SK-N-MC (cell line): ENCODE data around the gene SECTM1.
"Not testable (repeated sequence)": the region's sequence is repeated elsewhere in the genome, so short reads cannot be mapped to it uniquely, and the experiment has no call there.

ENCODE experiments used
- DNase-seq: peaks from one replicate; pipeline ENCODE4 v3.0.0-alpha.2; 2011; ENCODE audit warnings: low read depth, low spot score
- H3K27ac ChIP-seq: fragments of 200-600 bp; sonication (generic); 2 replicates; pipeline ENCODE4 v1.5.1; 2016; ENCODE audit warnings: mixed run types
- H3K36me3 ChIP-seq: fragments of 200-600 bp; sonication (generic); 2 replicates; pipeline ENCODE4 v1.6.1; 2017; ENCODE audit warnings: antibody characterized with exemption, low read length, mixed read lengths; ENCODE audit not compliant: insufficient read depth
- H3K4me3 ChIP-seq: fragments of 200-600 bp; sonication (generic); 2 replicates; pipeline ENCODE4 v1.5.1; 2016
- H3K9ac ChIP-seq: fragments of 200-600 bp; sonication (generic); 2 replicates; pipeline ENCODE4 v1.8.0; 2017; ENCODE audit warnings: mixed run types, mixed read lengths; ENCODE audit not compliant: insufficient read length
- H3K9me3 ChIP-seq: fragments of 200-600 bp; sonication (generic); 2 replicates; pipeline ENCODE4 v1.6.1; 2017; ENCODE audit warnings: low read depth, mild to moderate bottlenecking, antibody characterized with exemption, low read length, moderate library complexity, mixed read lengths
- EZH2 ChIP-seq: fragments of 200-600 bp; sonication (generic); IDR thresholded peaks from one replicate; pipeline ENCODE4 v1.6.1; 2017; ENCODE audit warnings: antibody characterized with exemption
- FOXP2 ChIP-seq: optimal IDR thresholded peaks from 2 replicates; pipeline ENCODE3; 2011; ENCODE audit warnings: mild to moderate bottlenecking, moderate library complexity; ENCODE audit not compliant: insufficient read depth; ENCODE audit errors: extremely low read length, control extremely low read depth
- POLR2AphosphoS5 ChIP-seq: IDR thresholded peaks from 2 replicates; pipeline ENCODE4 v1.6.1; 2012; ENCODE audit warnings: mild to moderate bottlenecking, low read depth, low read length, borderline replicate concordance

SECTM1 gene

GRCh38 chr17:82370471-82371332 lies 37.1 kb upstream of the SECTM1 start:
- Histone ChIP-seq H3K27ac (no peak overlapping the region), H3K36me3 (no peaks in the 10 kb centered on the region), H3K9ac (no peak overlapping the region), H3K4me3 (no peak overlapping the region), H3K9me3 (no peaks in the 10 kb centered on the region)
- TF ChIP-seq POLR2AphosphoS5 (no peak), EZH2 (no peak), FOXP2 (no peak)
- DNase-seq: no peak

- no peak for TF ChIP-seq FOXP2
- no peak for TF ChIP-seq EZH2
- TF ChIP-seq POLR2AphosphoS5: no peak
- no peak for DNase-seq
- Histone ChIP-seq H3K9me3 (no peaks in the 10 kb centered on the region), H3K4me3 (no peak overlapping the region), H3K36me3 (no peaks in the 10 kb centered on the region), H3K27ac (no peak overlapping the region), H3K9ac (no peak overlapping the region)
Observed at GRCh38 chr17:82369211-82369610, 35.6 kb upstream of the SECTM1 start.

- TF ChIP-seq POLR2AphosphoS5 (0 out of 2 replicates have a peak, but pooled peaks have one; percentile 31), EZH2 (no peak), FOXP2 (no peak)
- H3K9me3 ChIP-seq: no peaks in the 10 kb centered on the region
- peak overlapping the region; percentile 33 for H3K9ac ChIP-seq
- peak overlapping the region; percentile 43 for H3K4me3 ChIP-seq
- peak overlapping the region; percentile 49 for H3K27ac ChIP-seq
- DNase-seq: no peak
- no peaks in the 10 kb centered on the region for H3K36me3 ChIP-seq
Observed at GRCh38 chr17:82367724-82368524, 34.4 kb upstream of the SECTM1 start.

GRCh38 chr17:82366749-82367148 lies 33.2 kb upstream of the SECTM1 start:
- peak overlapping the region; percentile 49; the same call in 1 of the 2 replicates for H3K27ac ChIP-seq
- no peak overlapping the region for H3K9ac ChIP-seq
- TF ChIP-seq POLR2AphosphoS5: no peak
- no peak for TF ChIP-seq EZH2
- no peak for TF ChIP-seq FOXP2
- DNase-seq: no peak
- no peaks in the 10 kb centered on the region for H3K9me3 ChIP-seq
- H3K36me3 ChIP-seq: no peaks in the 10 kb centered on the region
- no peak overlapping the region for H3K4me3 ChIP-seq

GRCh38 chr17:82365606-82366295 lies 32.2 kb upstream of the SECTM1 start:
- TF ChIP-seq EZH2 (no peak), POLR2AphosphoS5 (no peak), FOXP2 (no peak)
- no peak for DNase-seq
- H3K9ac ChIP-seq: no peak overlapping the region
- no peaks in the 10 kb centered on the region for H3K9me3 ChIP-seq
- H3K36me3 ChIP-seq: no peaks in the 10 kb centered on the region
- H3K4me3 ChIP-seq: no peak overlapping the region
- no peak overlapping the region for H3K27ac ChIP-seq

GRCh38 chr17:82361885-82362633 lies 28.5 kb upstream of the SECTM1 start:
- no peaks in the 10 kb centered on the region for H3K36me3 ChIP-seq

GRCh38 chr17:82359451-82360074 lies 26.0 kb upstream of the SECTM1 start:
- not testable (repeated sequence) for H3K36me3 ChIP-seq, DNase-seq, H3K4me3 ChIP-seq, H3K9ac ChIP-seq, H3K9me3 ChIP-seq
- H3K27ac ChIP-seq: peak overlapping the region; percentile 90; the same call in 1 of the 2 replicates

More at GRCh38 chr17:82361885-82362633, 28.5 kb upstream of the SECTM1 start:
- H3K9ac ChIP-seq: no peak overlapping the region
- TF ChIP-seq FOXP2: no peak
- TF ChIP-seq POLR2AphosphoS5: no peak
- no peak for TF ChIP-seq EZH2
- no peaks in the 10 kb centered on the region for H3K9me3 ChIP-seq
- no peak overlapping the region for H3K4me3 ChIP-seq
- DNase-seq: no peak
- H3K27ac ChIP-seq: no peak overlapping the region
